Lower leg skin (tissue), 4 donors: Measurements from ENCODE around the gene GNAS. TPM values are rescaled to one million over a fixed set of nuclear protein-coding genes. Genes with fewer than 3 reads are reported as not detected.
A peak's percentile ranks its signal among the peaks of the same experiment; 100 is the strongest.

Experiments used
- DNase-seq, 2 donors: peaks; one replicate each; pipeline ENCODE4 v3.0.0-alpha.2; 2019; ENCODE audit warnings: low spot score in 2 of 2
- H3K4me3 ChIP-seq: fragments of 200-600 bp; sonication (generic); 2 replicates; pipeline ENCODE4 v1.5.1; 2017; ENCODE audit warnings: mild to moderate bottlenecking, low read depth; ENCODE audit not compliant: poor library complexity, severe bottlenecking
- CTCF ChIP-seq, 3 donors: fragments of 450-650 bp; IDR thresholded peaks; one replicate each; pipeline ENCODE4 v1.5.1; 2016; ENCODE audit warnings: antibody characterized with exemption in 3 of 3, mild to moderate bottlenecking in 3 of 3, moderate library complexity in 2 of 3
- POLR2A ChIP-seq, 2 donors: fragments of 450-650 bp; IDR thresholded peaks; one replicate each; pipeline ENCODE4 v1.6.1; 2016 to 2017; ENCODE audit warnings: antibody characterized with exemption in 2 of 2, mild to moderate bottlenecking in 1 of 2, moderate library complexity in 1 of 2
- WGBS, 2 donors: methylation state at CpG; one replicate each; pipeline ENCODE4 v1.1.5; 2018; 5-methylcytosine and 5-hydroxymethylcytosine counted together
- intact Hi-C: fragments of 100-400 bp; cut with DNase I; formaldehyde crosslinking; loops from one replicate; pipeline ENCODE4 v1.15.0; 2023; ENCODE audit warnings: low total_unique reads
- total RNA-seq, 4 donors: library from RNA; depleted of rRNA; stranded (reverse); fragments of >200 nt; gene quantifications; one replicate each; pipeline ENCODE4 v1.1.0, GENCODE V29; 2016

GNAS gene
- total RNA-seq, 4 donors from 2014 or later = 335 to 473 (median 391) TPM

DNA sequence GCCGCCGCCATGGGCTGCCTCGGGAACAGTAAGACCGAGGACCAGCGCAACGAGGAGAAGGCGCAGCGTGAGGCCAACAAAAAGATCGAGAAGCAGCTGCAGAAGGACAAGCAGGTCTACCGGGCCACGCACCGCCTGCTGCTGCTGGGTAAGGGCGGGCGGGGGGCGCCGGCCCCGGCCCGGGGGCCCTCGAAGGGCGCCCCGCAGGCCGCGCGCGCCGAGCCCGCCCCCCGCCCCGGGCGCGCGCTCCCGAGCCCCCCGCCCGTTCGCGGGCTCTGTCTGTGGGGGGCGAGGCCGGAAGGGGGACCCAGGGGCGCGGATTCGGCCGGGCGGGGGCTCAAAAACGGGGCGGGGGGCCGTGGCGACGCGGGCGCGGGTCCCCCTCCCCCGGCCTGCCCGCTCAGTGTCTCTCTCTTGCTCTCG is 39.2 kb downstream of the GNAS start:
- DNase-seq = no peak
- WGBS, 2 donors = 0% methylated on average over 2 to 27 of the region's 55 CpGs
- TF ChIP-seq CTCF (IDR thresholded peaks at IDR 0.05) (no peak), POLR2A (IDR thresholded peaks at IDR 0.05) (no peak)
- H3K4me3 ChIP-seq = peak overlapping the region; percentile 69
- intact Hi-C loops = loop anchor here (5.0 kb wide), 1 partner anchor 91 kb away; the partner anchor contains the start of gene NELFCD

DNA sequence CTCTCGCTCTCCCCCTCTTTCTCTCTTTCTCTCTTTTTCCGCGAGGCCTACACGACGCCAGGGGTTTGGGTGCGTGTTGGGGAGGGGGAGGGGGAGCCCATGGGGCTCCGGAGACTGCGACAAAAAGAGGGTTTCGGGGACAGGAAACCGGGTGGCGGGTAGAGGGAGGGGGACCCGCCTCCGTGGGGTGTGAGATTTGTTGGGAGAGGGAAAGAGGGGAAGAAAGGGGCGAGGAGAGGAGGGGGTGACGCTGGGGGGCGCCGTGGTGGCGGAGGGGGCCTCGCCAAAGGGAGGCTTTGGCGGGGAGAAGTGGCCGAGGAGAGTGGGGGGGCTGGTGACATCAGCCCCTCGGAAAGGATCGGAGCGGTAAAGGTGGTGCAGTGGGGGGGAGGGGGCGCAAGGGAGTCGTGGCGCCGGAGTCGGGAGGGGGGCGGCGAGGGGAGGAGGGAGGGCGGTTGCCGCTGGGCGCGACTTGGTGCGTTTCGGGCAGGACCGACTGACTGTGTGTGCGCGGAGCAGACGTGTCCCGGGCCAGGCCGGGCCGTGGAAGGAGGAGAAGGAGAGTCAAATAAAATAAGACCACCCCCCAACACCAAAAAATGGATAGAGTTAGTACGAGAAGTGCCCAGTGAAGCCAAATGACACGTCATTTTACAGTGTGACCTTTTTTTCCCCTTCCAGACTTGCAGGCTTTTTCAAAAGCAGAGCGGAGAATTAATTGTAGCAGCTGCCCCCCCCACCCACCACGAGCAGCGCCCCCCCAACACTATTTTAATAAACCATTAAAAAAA is 39.8 kb downstream of the GNAS start:
- no peak for TF ChIP-seq CTCF (IDR thresholded peaks at IDR 0.05)
- no peak for TF ChIP-seq POLR2A (IDR thresholded peaks at IDR 0.05)
- H3K4me3 ChIP-seq = peak overlapping the region; percentile 69
- intact Hi-C loops = loop anchor here (5.0 kb wide), 1 partner anchor 90 kb away; the partner anchor contains the start of gene NELFCD
- peak; percentile 62 to 95 for DNase-seq
- 1% methylated on average over 48 to 49 of the region's 49 CpGs for WGBS, 2 donors

DNA sequence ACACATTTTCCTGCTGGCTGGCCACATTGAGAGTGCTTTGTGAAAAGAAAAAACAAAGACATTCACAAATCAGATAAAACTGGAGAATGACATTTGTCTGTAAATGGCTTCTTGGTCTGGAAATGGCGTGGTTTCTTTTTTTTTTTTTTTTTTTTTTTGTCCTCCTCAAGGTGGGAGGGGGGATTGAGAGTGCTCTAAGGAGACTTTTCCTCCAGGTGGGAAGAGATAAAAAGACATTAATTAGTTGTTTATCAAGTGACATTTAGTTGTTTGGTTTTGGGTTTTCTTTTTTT is 40.4 kb downstream of the GNAS start:
- intact Hi-C loops = loop anchor here (5.0 kb wide), 1 partner anchor 89 kb away; the partner anchor contains the start of gene NELFCD
- TF ChIP-seq POLR2A (IDR thresholded peaks at IDR 0.05) (no peak), CTCF (IDR thresholded peaks at IDR 0.05) (no peak)
- 0% methylated on average over 1 of the region's 1 CpG for WGBS, 2 donors
- H3K4me3 ChIP-seq = no peak overlapping the region
- DNase-seq = no peak

DNA sequence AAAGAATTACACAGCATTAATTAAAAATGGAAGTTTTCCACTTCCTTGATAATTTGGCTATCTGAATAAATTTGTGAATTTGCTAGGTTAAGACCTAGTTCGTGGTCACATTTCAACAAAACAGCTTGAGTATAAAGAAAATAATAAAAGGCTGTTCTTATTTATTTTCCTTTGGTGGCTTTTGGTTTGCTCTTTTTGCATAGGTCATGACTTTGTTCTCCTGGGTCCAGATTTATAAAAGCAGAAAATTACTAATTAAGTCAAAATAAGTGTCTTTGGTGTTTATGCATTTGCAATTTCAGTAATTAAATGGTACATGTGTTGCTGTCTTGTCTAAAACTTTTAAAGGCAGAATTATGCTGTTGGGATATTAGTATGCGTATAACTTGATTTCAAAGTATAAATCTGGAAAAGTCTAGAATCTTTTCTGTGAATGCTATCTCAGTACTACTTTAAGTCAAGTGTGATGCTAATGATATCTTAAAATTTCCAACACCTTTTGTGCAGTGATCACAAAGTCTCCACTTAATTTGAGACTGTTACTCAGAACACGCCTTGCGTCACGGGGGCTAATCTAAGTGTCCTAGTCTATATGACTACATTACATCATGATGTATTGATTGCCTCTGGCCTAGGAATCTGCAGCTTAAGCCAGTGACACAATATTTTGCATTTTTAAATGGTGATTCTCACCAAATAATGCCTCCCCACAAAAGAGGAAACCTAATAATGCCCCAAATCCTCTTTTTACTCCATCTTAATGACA is 41.0 kb downstream of the GNAS start:
- DNase-seq = no peak
- intact Hi-C loops = loop anchor here (5.0 kb wide), 1 partner anchor 89 kb away; the partner anchor contains the start of gene NELFCD
- WGBS, 2 donors = 63 to 67% methylated on average over 5 of the region's 5 CpGs
- H3K4me3 ChIP-seq = no peak overlapping the region
- no peak for TF ChIP-seq POLR2A (IDR thresholded peaks at IDR 0.05)
- TF ChIP-seq CTCF (IDR thresholded peaks at IDR 0.05) = no peak

- 20 to 23% methylated on average over 5 of the region's 5 CpGs for WGBS, 2 donors
- H3K4me3 ChIP-seq = no peak overlapping the region
- intact Hi-C loops = loop anchor here (5.0 kb wide), 1 partner anchor 87 kb away; the partner anchor contains the start of gene NELFCD
- no peak for TF ChIP-seq POLR2A (IDR thresholded peaks at IDR 0.05)
- TF ChIP-seq CTCF (IDR thresholded peaks at IDR 0.05) = no peak
- DNase-seq = no peak
Observed at GRCh38 chr20:58894652-58895447, 42.3 kb downstream of the GNAS start.
